DOHH2 (cell line): ENCODE data around the gene TBC1D22A.

Source experiments
- EZH2phosphoT487 ChIP-seq: fragments of 200-600 bp; sonication (generic); IDR thresholded peaks from 2 replicates; pipeline ENCODE4 v1.6.1; 2017; ENCODE audit warnings: borderline replicate concordance, mild to moderate bottlenecking, antibody characterized with exemption, low read length, moderate library complexity, mixed read lengths
- TF ChIP-seq, protein P1 (sequence below): fragments of 200-600 bp; sonication (generic); IDR thresholded peaks from one replicate; pipeline ENCODE4 v1.5.1; 2014; ENCODE audit warnings: antibody characterized with exemption, mild to moderate bottlenecking, low read depth, low read length; ENCODE audit not compliant: poor library complexity, severe bottlenecking

DNA sequence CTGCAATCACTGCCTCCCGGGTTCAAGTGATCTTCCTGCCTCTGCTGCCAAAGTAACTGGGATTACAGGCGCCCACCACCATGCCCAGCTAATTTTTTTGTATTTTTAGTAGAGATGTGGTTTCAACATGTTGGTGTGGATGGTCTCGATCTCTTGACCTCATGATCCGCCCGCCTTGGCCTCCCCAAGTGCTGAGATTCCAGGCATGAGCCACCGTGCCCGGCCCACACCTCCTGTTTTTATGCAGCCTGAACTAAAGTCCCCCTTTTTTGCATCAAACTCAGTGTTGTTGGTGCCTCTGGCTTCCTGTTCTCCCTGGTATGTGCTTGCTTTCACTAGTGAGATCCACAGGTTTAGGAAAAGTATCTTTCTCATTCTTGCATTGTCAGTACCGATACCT is 4.2 kb downstream of the TBC1D22A start:
- TF ChIP-seq, protein P1, sequence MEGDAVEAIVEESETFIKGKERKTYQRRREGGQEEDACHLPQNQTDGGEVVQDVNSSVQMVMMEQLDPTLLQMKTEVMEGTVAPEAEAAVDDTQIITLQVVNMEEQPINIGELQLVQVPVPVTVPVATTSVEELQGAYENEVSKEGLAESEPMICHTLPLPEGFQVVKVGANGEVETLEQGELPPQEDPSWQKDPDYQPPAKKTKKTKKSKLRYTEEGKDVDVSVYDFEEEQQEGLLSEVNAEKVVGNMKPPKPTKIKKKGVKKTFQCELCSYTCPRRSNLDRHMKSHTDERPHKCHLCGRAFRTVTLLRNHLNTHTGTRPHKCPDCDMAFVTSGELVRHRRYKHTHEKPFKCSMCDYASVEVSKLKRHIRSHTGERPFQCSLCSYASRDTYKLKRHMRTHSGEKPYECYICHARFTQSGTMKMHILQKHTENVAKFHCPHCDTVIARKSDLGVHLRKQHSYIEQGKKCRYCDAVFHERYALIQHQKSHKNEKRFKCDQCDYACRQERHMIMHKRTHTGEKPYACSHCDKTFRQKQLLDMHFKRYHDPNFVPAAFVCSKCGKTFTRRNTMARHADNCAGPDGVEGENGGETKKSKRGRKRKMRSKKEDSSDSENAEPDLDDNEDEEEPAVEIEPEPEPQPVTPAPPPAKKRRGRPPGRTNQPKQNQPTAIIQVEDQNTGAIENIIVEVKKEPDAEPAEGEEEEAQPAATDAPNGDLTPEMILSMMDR = no peak
- no peak for TF ChIP-seq EZH2phosphoT487
